Right cardiac atrium (tissue), 5 donors: ENCODE data around the gene SCLY. TPM values are rescaled to one million over a fixed set of nuclear protein-coding genes. Genes with fewer than 3 reads are reported as not detected.

Source experiments
- ATAC-seq, 2 donors: fragments of 200-7000 bp; cut with Tn5 transposase; one replicate each; pipeline versions ENCODE4 v1.8.0 to v1.9.1; 2020; ENCODE audit warnings: moderate library complexity in 2 of 2, mild to moderate bottlenecking in 1 of 2
- DNase-seq, 3 donors: peaks; one replicate each; pipeline ENCODE4 v3.0.0-alpha.2; 2020
- H3K27ac ChIP-seq: one replicate; pipeline ENCODE4 v1.5.1; 2013; ENCODE audit warnings: mild to moderate bottlenecking, low read length, control low read depth, moderate library complexity
- H3K27me3 ChIP-seq: one replicate; pipeline ENCODE4 v1.6.1; 2013; ENCODE audit not compliant: control insufficient read depth, insufficient read depth
- H3K4me1 ChIP-seq: one replicate; pipeline ENCODE4 v1.6.1; 2013; ENCODE audit warnings: low read length; ENCODE audit not compliant: control insufficient read depth, insufficient read depth
- H3K4me3 ChIP-seq: one replicate; pipeline ENCODE4 v1.5.1; 2013; ENCODE audit warnings: low read length, control low read depth
- H3K9me3 ChIP-seq: one replicate; pipeline ENCODE4 v1.6.1; 2013; ENCODE audit warnings: low read length; ENCODE audit not compliant: control insufficient read depth
- WGBS: extraction: QIAGEN DNeasy Blood & Tissue Kit; methylation state at CpG from one replicate; pipeline ENCODE4 v1.1.7; 2013; 5-methylcytosine and 5-hydroxymethylcytosine counted together
- intact Hi-C, 4 donors: fragments of 100-400 bp; cut with DNase I; formaldehyde crosslinking; loops; one replicate each; pipeline versions ENCODE4 v1.11.0 to v1.14.0; 2022 to 2023
- long read RNA-seq, 4 donors: library from polyadenylated mRNA; unstranded; transcript quantifications; one replicate each; pipeline ENCODE4 v2.0.0, GENCODE V29; 2020 to 2021
- polyA plus RNA-seq: library from polyadenylated mRNA; stranded (reverse); fragments of 200-250 nt; gene quantifications from one replicate; pipeline ENCODE4 v1.2.3, GENCODE V29; 2013
- total RNA-seq, 4 donors: library from RNA; stranded (reverse); fragmentation: NEBNext Ultra II Directional; extraction: Animal tissue kit (Norgen Biotek cat#: 25700); gene quantifications; one replicate each; pipeline ENCODE4 v1.2.1, GENCODE V29; 2021
- donor health status: healthy with polysubstance abuse.
- donor health status: DM: no; HTN: yes; CAD: no.
- donor health status: DM: no; HTN: no; CAD: no.
- donor health status: DM: no; HTN: yes; CAD: no; lungs with severe emphysema.
- donor health status: DM: yes; HTN: yes; CAD: no.

SCLY gene, protein sequence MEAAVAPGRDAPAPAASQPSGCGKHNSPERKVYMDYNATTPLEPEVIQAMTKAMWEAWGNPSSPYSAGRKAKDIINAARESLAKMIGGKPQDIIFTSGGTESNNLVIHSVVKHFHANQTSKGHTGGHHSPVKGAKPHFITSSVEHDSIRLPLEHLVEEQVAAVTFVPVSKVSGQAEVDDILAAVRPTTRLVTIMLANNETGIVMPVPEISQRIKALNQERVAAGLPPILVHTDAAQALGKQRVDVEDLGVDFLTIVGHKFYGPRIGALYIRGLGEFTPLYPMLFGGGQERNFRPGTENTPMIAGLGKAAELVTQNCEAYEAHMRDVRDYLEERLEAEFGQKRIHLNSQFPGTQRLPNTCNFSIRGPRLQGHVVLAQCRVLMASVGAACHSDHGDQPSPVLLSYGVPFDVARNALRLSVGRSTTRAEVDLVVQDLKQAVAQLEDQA
- total RNA-seq: 10 to 100 TPM in 3 of 4 donors, 1 to 10 TPM in 1; 9.4 to 14.2 (median 11.7) TPM
- polyA plus RNA-seq: 8.2 TPM
- long read RNA-seq, donor 1, transcript SCLY-201 (12 exons, 2,562 nt): major isoform, 17 of 30 reads
- long read RNA-seq, donor 1, transcript SCLY-202 (8 exons, 1,774 nt): minor isoform, 6 of 30 reads
- long read RNA-seq, donor 1, partial matches to known transcripts: 5 of 30 reads
- long read RNA-seq, donor 1, other reads (novel, unspliced or antisense): 2 of 30 reads
- long read RNA-seq, donor 2, transcript SCLY-201 (12 exons, 2,562 nt): major isoform, 17 of 25 reads
- long read RNA-seq, donor 2, partial matches to known transcripts: 1 of 25 reads
- long read RNA-seq, donor 2, other reads (novel, unspliced or antisense): 5 of 25 reads
- long read RNA-seq, donor 3, transcript SCLY-201 (12 exons, 2,562 nt): major isoform, 12 of 30 reads
- long read RNA-seq, donor 3, transcript SCLY-202 (8 exons, 1,774 nt): minor isoform, 7 of 30 reads
- long read RNA-seq, donor 3, partial matches to known transcripts: 7 of 30 reads
- long read RNA-seq, donor 3, other reads (novel, unspliced or antisense): 4 of 30 reads
- long read RNA-seq, donor 4, transcript SCLY-201 (12 exons, 2,562 nt): major isoform, 9 of 15 reads
- long read RNA-seq, donor 4, partial matches to known transcripts: 1 of 15 reads
- long read RNA-seq, donor 4, other reads (novel, unspliced or antisense): 4 of 15 reads

DNA sequence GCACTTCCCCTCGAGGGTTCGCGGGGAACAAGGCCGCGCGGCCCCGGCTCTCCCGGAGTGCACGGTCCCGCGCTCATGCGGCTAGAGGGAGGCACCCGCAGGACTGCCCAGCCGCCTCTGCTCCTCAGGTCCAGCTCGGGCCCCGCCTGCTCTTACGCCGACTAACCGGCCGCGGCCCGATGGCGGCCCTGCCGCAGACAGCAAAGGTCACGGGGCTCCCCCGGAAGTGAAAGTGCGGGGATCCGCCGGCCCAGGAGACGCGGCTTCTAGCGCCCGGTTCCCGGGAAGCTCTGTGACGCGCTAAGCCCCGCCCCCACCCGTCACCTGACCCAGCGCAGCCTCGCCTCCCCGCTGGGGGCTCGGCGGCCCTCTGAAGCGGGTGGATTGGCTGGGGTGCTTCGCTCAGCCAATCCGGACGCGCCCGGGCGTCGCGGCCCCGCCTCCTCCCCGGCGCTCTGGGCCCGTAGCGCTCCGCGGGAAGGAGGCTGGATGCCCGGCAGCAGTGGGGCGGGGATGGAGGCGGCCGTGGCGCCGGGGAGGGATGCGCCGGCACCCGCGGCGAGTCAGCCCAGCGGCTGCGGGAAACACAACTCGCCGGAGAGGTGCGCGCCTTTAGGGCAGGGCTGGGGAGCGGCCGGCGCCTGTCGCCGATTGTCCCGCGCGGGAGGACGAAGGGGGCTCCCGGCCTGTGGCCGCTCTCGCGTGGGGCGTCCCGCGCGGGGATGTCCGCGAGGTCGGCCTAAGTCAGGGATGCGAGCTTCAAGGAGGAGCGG is at the start of gene SCLY:
Gene SCLY (plus strand): TSS at position 460 of the 773 bp plus-strand sequence. CDS start 54 bp downstream, at position 514.
- under 1% methylated on average over 98 of the region's 98 CpGs for WGBS
- Histone ChIP-seq H3K9me3 (no peaks in the 10 kb centered on the region), H3K27ac (peak within 1 kb of the TSS; percentile 93), H3K27me3 (no peaks in the 10 kb centered on the region), H3K4me1 (no peaks in the 10 kb centered on the region), H3K4me3 (peak within 1 kb of the TSS; percentile 92)
- DNase-seq (peak; percentile 97 to 99 (median 99)), ATAC-seq (peak; percentile 99 to 100)
- intact Hi-C loops: loop anchor here in 1 of 4 donors (5.0 kb wide), 1 partner anchor 93 kb away; the partner anchor contains the start of gene UBE2F

DNA sequence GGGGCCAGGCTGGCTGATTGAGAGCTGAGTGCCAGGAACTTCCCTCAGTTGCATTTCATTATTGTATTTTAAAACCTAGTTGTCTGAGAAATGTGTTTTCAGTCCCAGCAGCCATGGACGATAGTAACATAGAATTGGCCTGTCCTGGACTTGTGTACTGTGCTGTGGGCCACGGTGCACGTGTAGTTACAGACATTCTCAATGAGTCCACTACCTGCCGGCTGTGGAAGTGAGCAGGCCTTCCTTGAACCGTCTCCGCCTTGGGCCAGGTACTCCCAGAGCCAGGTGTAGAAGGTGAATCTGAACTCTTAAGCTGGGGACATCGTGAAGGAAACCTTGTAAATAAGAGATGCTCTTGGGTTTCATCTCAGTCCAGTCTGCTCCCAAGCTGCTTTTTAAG is 47.0 kb upstream of the SCLY start:
- ATAC-seq (no peak), DNase-seq (no peak)
- Histone ChIP-seq H3K27ac (no peak overlapping the region), H3K4me1 (peaks cover 4% of the 10 kb centered on the region), H3K4me3 (no peak overlapping the region), H3K9me3 (no peaks in the 10 kb centered on the region), H3K27me3 (no peaks in the 10 kb centered on the region)
- intact Hi-C loops: no loop called here
- WGBS: 94% methylated on average over 7 of the region's 7 CpGs

DNA sequence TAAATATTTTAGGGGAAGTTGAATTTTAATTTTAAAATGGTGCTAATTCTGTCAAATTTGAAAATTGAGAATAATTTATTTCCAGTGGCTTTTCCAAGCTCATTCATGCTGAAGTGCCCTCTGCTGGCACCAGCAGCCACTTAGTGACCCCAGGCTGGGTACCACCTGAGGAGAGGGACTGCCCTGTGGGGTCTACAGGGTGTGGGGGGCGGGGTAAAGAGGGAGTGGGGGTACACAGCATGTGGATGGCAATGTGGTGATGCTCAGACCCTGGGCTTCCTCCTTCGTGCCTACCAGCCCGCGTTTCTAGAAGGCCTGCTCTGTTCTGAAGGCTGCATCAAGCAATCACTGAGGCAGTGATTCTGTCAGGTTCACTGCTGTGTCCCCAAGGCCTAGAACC is 45.1 kb upstream of the SCLY start:
- no peaks in the 10 kb centered on the region for H3K9me3 ChIP-seq
- H3K27ac ChIP-seq: no peak overlapping the region
- peaks cover 4% of the 10 kb centered on the region for H3K4me1 ChIP-seq
- DNase-seq: no peak
- no peak overlapping the region for H3K4me3 ChIP-seq
- no peaks in the 10 kb centered on the region for H3K27me3 ChIP-seq
- intact Hi-C loops: no loop called here
- WGBS: 70% methylated on average over 4 of the region's 4 CpGs
- ATAC-seq: no peak

DNA sequence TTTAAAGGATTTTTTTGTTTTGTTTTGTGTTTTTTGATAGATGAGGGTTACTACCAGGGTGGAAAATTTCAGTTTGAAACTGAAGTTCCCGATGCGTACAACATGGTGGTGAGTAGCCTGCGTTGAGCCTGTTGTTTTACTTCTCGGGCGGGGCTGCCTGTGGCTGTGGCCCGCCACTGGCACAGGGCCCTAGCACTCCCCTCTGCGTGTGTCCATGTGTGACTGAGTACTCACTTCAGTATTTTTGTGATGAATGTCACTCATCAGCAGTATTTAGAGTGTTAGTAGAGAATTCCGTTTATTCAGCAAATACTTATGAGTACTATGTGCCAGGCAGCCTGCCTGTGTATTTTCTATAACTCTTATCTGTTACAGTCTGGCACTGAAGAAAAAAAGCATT is 44.3 kb upstream of the SCLY start:
- ATAC-seq: peak in 1 of 2 donors; percentile 49
- 84% methylated on average over 8 of the region's 8 CpGs for WGBS
- H3K27ac ChIP-seq: no peak overlapping the region
- no peaks in the 10 kb centered on the region for H3K4me1 ChIP-seq
- intact Hi-C loops: no loop called here
- H3K4me3 ChIP-seq: no peak overlapping the region
- no peaks in the 10 kb centered on the region for H3K27me3 ChIP-seq
- no peak for DNase-seq
- no peaks in the 10 kb centered on the region for H3K9me3 ChIP-seq

DNA sequence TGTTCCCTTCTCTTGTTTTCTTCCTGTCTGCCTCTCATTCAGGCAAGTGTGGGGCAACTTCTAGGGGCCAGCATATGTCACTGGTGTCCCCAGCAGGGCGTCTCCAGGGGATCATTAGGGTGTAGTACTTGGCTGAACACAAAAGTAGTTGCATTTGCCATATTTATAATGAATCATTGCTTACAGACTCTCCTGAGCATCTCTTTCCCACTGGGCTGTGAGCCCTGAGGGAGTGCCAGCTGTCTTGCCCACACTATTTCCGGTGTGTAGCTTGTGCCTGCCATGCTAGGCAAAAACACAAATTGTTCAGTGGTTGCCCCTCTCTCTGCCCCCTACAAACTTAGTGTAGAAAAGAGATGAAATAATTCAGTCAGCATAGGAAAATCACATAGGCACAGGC is 40.8 kb upstream of the SCLY start:
- WGBS: 97% methylated on average over 2 of the region's 2 CpGs
- intact Hi-C loops: no loop called here
- ATAC-seq: no peak

DNA sequence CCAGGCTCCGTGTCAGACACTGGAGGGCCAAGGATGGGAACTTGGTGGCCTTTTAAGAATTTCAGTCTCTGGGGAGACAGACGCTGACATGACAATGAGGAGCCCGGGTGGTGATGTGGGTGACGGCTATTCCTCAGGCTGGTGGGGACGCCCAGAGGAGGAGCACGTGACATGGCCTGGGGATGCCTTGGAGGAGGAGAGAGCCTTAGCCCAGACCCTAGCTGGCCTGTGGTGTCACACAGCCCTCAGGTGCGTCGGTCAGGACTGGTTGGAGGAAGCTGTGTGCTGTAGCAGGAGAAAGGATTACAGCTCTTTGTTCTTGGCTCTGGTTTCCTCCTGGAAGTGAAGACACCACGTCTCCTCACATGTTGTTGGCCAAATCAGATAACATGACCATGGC is 40.0 kb upstream of the SCLY start:
- DNase-seq (no peak), ATAC-seq (no peak)
- intact Hi-C loops: no loop called here
- 83% methylated on average over 9 of the region's 9 CpGs for WGBS
- Histone ChIP-seq H3K27ac (no peak overlapping the region), H3K4me1 (peaks cover 2% of the 10 kb centered on the region), H3K4me3 (no peak overlapping the region), H3K27me3 (no peaks in the 10 kb centered on the region), H3K9me3 (no peaks in the 10 kb centered on the region)

More for the DNA sequence above, 40.8 kb upstream of the SCLY start:
- Histone ChIP-seq H3K27me3 (no peaks in the 10 kb centered on the region), H3K4me3 (no peak overlapping the region), H3K27ac (no peak overlapping the region), H3K9me3 (no peaks in the 10 kb centered on the region), H3K4me1 (peaks cover 2% of the 10 kb centered on the region)
- no peak for DNase-seq

DNA sequence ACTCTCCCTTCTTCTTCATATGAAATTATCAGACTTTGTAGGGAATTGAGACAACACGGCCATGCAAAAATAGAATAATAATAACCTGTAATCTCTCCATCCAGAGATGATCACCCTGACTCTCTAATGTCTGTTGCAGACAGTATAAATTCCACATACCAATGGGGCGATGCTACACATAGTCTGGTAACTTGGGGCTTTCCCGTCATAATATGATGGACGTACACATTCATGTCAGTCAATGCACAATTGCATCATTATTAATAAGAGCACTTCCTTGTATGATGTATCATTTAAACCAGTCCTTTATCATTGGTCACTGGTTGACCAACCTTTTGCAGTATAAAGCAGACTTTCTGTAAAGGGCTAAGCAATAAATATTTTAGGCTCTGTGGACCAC is 39.5 kb upstream of the SCLY start:
- Histone ChIP-seq H3K9me3 (no peaks in the 10 kb centered on the region), H3K27ac (no peak overlapping the region), H3K4me3 (no peak overlapping the region), H3K4me1 (peaks cover 2% of the 10 kb centered on the region), H3K27me3 (no peaks in the 10 kb centered on the region)
- DNase-seq: no peak
- ATAC-seq: no peak
- intact Hi-C loops: no loop called here
- 89% methylated on average over 4 of the region's 4 CpGs for WGBS

DNA sequence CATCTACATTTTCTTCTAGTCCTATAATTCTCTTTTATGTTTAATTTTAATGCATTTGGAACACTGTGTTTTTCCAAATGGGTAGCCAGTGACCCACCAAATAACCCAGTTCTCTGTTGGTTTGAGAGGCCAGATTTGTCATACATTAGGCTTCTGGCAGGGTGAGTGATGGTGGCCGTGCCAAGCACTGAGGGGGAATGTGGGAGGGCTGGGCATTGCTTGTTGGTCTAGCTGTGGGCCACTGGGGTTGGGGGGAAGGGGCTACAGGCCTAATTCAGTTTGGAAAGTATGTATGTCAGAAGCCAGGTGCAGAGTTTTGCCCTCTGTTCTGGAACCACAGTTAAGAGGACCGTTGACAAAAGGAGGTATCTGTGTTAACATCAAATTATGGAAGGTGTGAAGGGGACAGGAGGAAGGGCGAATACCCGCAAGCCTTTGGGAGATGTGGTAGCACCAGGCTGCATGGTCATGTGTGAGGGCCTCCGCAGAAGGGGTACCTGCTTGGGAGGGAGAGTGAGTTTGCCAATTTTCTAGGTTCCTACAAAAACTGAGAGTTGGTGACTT is 38.1 kb upstream of the SCLY start:
- no peak for DNase-seq
- 85% methylated on average over 5 of the region's 5 CpGs for WGBS
- Histone ChIP-seq H3K27ac (no peak overlapping the region), H3K4me3 (no peak overlapping the region), H3K9me3 (no peaks in the 10 kb centered on the region), H3K27me3 (no peaks in the 10 kb centered on the region), H3K4me1 (peaks cover 2% of the 10 kb centered on the region)
- intact Hi-C loops: no loop called here
- no peak for ATAC-seq

DNA sequence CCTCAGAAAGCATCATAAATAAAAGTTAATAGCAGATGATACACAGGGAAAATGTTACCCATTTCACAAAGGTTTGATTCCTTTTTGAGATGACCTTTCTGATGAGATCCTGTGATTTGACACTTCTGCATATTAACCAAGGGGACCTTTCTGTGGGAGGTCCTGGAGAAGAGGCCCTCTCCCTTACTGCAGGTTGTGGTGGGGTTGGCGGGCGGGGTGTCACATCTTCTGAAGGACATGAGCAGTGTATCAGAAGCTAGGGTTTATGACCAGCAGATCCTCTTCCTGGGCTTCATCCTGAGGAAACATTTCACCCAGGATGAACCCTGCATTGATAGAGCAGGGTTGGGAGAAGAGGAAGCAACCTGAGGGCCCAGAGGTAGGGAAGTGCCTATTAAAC is 37.2 kb upstream of the SCLY start:
- Histone ChIP-seq H3K27me3 (no peaks in the 10 kb centered on the region), H3K9me3 (no peaks in the 10 kb centered on the region), H3K27ac (no peak overlapping the region), H3K4me1 (peaks cover 2% of the 10 kb centered on the region), H3K4me3 (no peak overlapping the region)
- DNase-seq: no peak
- WGBS: 97% methylated on average over 2 of the region's 2 CpGs
- intact Hi-C loops: no loop called here
- no peak for ATAC-seq

DNA sequence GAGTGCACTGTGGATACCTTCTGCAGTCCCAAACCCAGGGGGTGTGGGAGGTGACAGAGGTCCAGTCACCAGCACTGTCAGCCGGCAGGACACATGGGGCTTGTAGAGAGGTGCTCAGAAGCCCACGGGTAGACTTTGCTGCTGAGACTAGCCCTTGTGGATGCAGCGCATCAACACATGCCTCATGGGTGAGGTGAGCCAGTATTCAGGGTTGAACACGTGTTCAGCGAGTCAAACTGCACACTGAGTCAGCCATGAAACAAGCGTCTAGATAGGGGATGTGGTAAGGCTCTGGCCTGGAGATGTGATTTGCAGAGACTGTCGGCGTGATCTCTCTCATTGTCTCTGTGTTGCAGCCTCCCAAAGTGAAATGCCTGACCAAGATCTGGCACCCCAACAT is 35.8 kb upstream of the SCLY start:
- H3K27me3 ChIP-seq: no peaks in the 10 kb centered on the region
- no peak overlapping the region for H3K27ac ChIP-seq
- intact Hi-C loops: no loop called here
- no peak for DNase-seq
- H3K9me3 ChIP-seq: no peaks in the 10 kb centered on the region
- H3K4me1 ChIP-seq: peaks cover 2% of the 10 kb centered on the region
- no peak overlapping the region for H3K4me3 ChIP-seq
- WGBS: 89% methylated on average over 8 of the region's 8 CpGs
- ATAC-seq: no peak
